ENCODE results near the gene NEDD4L.

Gene NEDD4L

DNA sequence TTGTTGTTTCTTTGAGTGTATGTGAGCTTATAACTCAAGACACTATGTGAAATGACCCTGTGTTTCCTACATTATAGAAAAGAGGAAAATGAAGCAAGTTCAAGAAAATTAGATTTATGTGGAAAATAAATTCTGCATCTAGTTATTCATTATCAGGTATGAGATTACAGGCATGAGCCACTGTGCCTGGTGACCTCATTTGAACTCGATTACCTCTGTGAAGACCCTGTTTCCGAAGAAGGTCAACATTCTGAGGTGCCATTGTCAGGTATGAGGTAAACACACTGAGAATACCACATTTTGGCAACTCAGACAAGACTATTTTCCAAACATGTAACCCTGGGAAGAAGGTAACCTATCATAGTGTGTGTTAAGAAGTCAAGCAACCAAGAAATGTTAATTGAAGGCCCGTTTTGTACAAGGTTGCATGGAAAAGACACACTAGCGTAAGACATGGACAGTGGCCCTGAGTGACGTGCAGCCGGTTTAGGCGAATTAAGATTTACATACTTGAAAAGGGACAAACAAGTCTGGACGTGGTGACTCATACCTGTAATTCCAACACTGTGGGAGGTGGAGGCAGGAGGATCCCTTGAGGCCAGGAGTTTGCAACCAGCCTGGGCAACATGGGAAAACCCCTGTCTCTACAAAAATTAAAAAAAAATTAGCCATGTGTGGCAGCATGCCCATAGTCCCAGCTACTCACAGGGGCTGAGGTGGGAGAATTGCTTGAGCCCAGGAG lies 186.6 kb downstream of the NEDD4L start:
- H3K4me3 ChIP-seq (ENCODE audit: insufficient read depth, low read length, poor library complexity, severe bottlenecking), result no peak overlapping the region
- no peaks in the 10 kb centered on the region for H3K27me3 ChIP-seq (ENCODE audit: low read length)
- TF ChIP-seq EZH2phosphoT487 (conservative IDR thresholded peaks at IDR 0.05; ENCODE audit: low read length), result no peak
- TF ChIP-seq, protein P1, sequence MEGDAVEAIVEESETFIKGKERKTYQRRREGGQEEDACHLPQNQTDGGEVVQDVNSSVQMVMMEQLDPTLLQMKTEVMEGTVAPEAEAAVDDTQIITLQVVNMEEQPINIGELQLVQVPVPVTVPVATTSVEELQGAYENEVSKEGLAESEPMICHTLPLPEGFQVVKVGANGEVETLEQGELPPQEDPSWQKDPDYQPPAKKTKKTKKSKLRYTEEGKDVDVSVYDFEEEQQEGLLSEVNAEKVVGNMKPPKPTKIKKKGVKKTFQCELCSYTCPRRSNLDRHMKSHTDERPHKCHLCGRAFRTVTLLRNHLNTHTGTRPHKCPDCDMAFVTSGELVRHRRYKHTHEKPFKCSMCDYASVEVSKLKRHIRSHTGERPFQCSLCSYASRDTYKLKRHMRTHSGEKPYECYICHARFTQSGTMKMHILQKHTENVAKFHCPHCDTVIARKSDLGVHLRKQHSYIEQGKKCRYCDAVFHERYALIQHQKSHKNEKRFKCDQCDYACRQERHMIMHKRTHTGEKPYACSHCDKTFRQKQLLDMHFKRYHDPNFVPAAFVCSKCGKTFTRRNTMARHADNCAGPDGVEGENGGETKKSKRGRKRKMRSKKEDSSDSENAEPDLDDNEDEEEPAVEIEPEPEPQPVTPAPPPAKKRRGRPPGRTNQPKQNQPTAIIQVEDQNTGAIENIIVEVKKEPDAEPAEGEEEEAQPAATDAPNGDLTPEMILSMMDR (IDR thresholded peaks at IDR 0.05; ENCODE audit: insufficient read depth, low read length, poor library complexity, severe bottlenecking), result no peak
- H3K79me2 ChIP-seq (ENCODE audit: insufficient read depth, low read length), result no peaks in the 10 kb centered on the region
- H3K9me3 ChIP-seq (ENCODE audit: insufficient read depth, low read length), result no peaks in the 10 kb centered on the region
- no peaks in the 10 kb centered on the region for H3F3A ChIP-seq (ENCODE audit: insufficient read depth)
- H4K20me1 ChIP-seq (ENCODE audit: low read depth, low read length), result no peaks in the 10 kb centered on the region
- no peak overlapping the region for H3K9ac ChIP-seq (ENCODE audit: low read length)
- H3K36me3 ChIP-seq (ENCODE audit: low read length), result no peaks in the 10 kb centered on the region
- no peak overlapping the region for H2AFZ ChIP-seq (ENCODE audit: low read depth, low read length, severe bottlenecking)
- H3K27ac ChIP-seq (ENCODE audit: low read depth, low read length), result no peak overlapping the region
- no peaks in the 10 kb centered on the region for H3K9me2 ChIP-seq (replicated peaks; ENCODE audit: insufficient read depth, low read length)
- no peak overlapping the region for H3K4me2 ChIP-seq (ENCODE audit: low read depth, low read length, poor library complexity, severe bottlenecking)

DNA sequence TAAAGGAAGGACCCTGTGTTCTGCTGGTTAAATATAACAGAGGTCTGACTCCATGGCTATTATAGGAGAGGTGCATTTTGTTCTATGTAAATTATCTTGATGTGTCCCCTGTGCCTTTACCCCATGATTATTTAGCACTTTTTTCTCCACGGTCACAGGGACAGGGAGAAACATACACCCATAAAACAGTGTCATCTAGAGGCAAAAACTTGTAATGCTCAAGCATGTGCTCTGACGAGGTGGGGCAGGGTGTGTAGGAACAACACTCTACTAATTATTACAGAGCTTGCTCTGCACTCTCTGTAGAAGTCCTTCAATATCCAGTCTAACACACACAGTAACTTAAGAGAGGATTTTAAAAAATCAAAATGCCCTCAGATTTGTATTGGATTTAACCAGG lies 187.9 kb downstream of the NEDD4L start:
- no peak for TF ChIP-seq EZH2phosphoT487 (conservative IDR thresholded peaks at IDR 0.05; ENCODE audit: low read length)
- TF ChIP-seq, protein P1 (IDR thresholded peaks at IDR 0.05; ENCODE audit: insufficient read depth, low read length, poor library complexity, severe bottlenecking), result peak; percentile 24
- Histone ChIP-seq H3K9me3 (ENCODE audit: insufficient read depth, low read length) (no peaks in the 10 kb centered on the region), H3K9ac (ENCODE audit: low read length) (no peak overlapping the region), H3K36me3 (ENCODE audit: low read length) (no peaks in the 10 kb centered on the region), H3K9me2 (replicated peaks; ENCODE audit: insufficient read depth, low read length) (no peaks in the 10 kb centered on the region), H3K27ac (ENCODE audit: low read depth, low read length) (no peak overlapping the region), H3F3A (ENCODE audit: insufficient read depth) (no peaks in the 10 kb centered on the region), H3K27me3 (ENCODE audit: low read length) (no peaks in the 10 kb centered on the region), H3K4me2 (ENCODE audit: low read depth, low read length, poor library complexity, severe bottlenecking) (no peak overlapping the region), H4K20me1 (ENCODE audit: low read depth, low read length) (no peaks in the 10 kb centered on the region), H2AFZ (ENCODE audit: low read depth, low read length, severe bottlenecking) (no peak overlapping the region), H3K4me3 (ENCODE audit: insufficient read depth, low read length, poor library complexity, severe bottlenecking) (no peak overlapping the region), H3K79me2 (ENCODE audit: insufficient read depth, low read length) (no peaks in the 10 kb centered on the region)

DNA sequence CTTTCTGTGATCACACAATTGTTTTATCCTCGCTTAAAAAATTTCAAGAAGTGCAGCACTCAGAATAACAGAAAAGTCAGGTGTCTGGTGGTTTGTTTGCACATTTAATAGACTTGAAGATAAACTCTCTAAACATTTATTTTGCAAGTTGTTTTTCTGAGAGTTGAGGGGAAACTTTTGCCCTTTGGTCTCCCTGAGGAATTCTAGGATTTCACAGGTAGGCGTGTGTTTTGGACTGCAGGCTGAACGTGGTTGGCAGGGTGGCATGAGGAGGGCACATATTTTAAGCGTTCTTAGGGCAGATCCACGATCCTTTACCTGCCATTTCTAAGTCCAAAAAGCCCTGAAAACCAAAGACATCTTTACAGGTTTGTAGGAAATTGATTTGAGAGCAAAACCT lies 188.6 kb downstream of the NEDD4L start:
- no peak overlapping the region for H3K4me2 ChIP-seq (ENCODE audit: low read depth, low read length, poor library complexity, severe bottlenecking)

DNA sequence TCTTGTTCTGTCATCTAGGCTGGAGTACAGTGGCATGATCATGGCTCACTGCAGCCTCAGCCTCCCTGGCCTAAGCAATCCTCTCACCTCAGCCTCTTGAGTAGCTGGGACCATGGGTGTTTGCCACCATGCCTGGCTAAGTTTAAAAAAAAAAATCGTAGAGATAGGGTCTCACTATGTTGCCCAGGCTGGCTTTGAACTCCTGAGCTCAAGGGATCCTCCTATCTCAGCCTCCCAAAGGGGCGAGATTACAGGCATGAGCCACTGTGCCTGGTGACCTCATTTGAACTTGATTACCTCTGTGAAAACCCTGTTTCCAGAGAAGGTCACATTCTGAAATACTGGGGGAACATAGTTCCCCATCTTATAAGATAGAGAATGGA lies 190.3 kb downstream of the NEDD4L start:
- peaks cover 3% of the 10 kb centered on the region; the same call in 1 of the 2 replicates for H4K20me1 ChIP-seq (ENCODE audit: low read depth, low read length)
- TF ChIP-seq EZH2phosphoT487 (conservative IDR thresholded peaks at IDR 0.05; ENCODE audit: low read length), result no peak
- TF ChIP-seq, protein P1 (IDR thresholded peaks at IDR 0.05; ENCODE audit: insufficient read depth, low read length, poor library complexity, severe bottlenecking), result no peak
- H3K27me3 ChIP-seq (ENCODE audit: low read length), result no peaks in the 10 kb centered on the region
- H3K9ac ChIP-seq (ENCODE audit: low read length), result no peak overlapping the region
- H3F3A ChIP-seq (ENCODE audit: insufficient read depth), result no peaks in the 10 kb centered on the region
- no peak overlapping the region for H2AFZ ChIP-seq (ENCODE audit: low read depth, low read length, severe bottlenecking)
- H3K36me3 ChIP-seq (ENCODE audit: low read length), result no peaks in the 10 kb centered on the region
- no peaks in the 10 kb centered on the region for H3K9me3 ChIP-seq (ENCODE audit: insufficient read depth, low read length)
- no peaks in the 10 kb centered on the region for H3K9me2 ChIP-seq (replicated peaks; ENCODE audit: insufficient read depth, low read length)
- H3K4me3 ChIP-seq (ENCODE audit: insufficient read depth, low read length, poor library complexity, severe bottlenecking), result no peak overlapping the region
- H3K79me2 ChIP-seq (ENCODE audit: insufficient read depth, low read length), result no peaks in the 10 kb centered on the region
- H3K27ac ChIP-seq (ENCODE audit: low read depth, low read length), result no peak overlapping the region
- H3K4me2 ChIP-seq (ENCODE audit: low read depth, low read length, poor library complexity, severe bottlenecking), result no peak overlapping the region

More for the DNA sequence above, 188.6 kb downstream of the NEDD4L start:
- Histone ChIP-seq H3K9me3 (ENCODE audit: insufficient read depth, low read length) (no peaks in the 10 kb centered on the region), H3K27ac (ENCODE audit: low read depth, low read length) (no peak overlapping the region), H2AFZ (ENCODE audit: low read depth, low read length, severe bottlenecking) (no peak overlapping the region), H3K9me2 (replicated peaks; ENCODE audit: insufficient read depth, low read length) (no peaks in the 10 kb centered on the region), H3K27me3 (ENCODE audit: low read length) (no peaks in the 10 kb centered on the region), H3K4me3 (ENCODE audit: insufficient read depth, low read length, poor library complexity, severe bottlenecking) (no peak overlapping the region), H4K20me1 (ENCODE audit: low read depth, low read length) (no peaks in the 10 kb centered on the region), H3K36me3 (ENCODE audit: low read length) (no peaks in the 10 kb centered on the region), H3K79me2 (ENCODE audit: insufficient read depth, low read length) (no peaks in the 10 kb centered on the region), H3F3A (ENCODE audit: insufficient read depth) (no peaks in the 10 kb centered on the region), H3K9ac (ENCODE audit: low read length) (no peak overlapping the region)
- TF ChIP-seq EZH2phosphoT487 (conservative IDR thresholded peaks at IDR 0.05; ENCODE audit: low read length), result no peak
